ENCODE data around the gene THOC7.

THOC7 gene

GRCh38 chr3:63878394-63879060, 14.9 kb upstream of the THOC7 start:
- no peak for DNase-seq (ENCODE audit: low read depth in 2 of 2)

GRCh38 chr3:63877737-63878393, 14.3 kb upstream of the THOC7 start:
- DNase-seq (ENCODE audit: low read depth in 2 of 2) = no peak

GRCh38 chr3:63876260-63876659, 12.7 kb upstream of the THOC7 start:
- DNase-seq (ENCODE audit: low read depth in 2 of 2) = no peak

- no peak for DNase-seq (ENCODE audit: low read depth in 2 of 2)
Measured at GRCh38 chr3:63875510-63875909, 11.9 kb upstream of the THOC7 start.

- DNase-seq (ENCODE audit: low read depth in 2 of 2) = no peak
Measured at GRCh38 chr3:63874769-63875168, 11.2 kb upstream of the THOC7 start.

- no peak for DNase-seq (ENCODE audit: low read depth in 2 of 2)
Measured at GRCh38 chr3:63872135-63872924, 8.7 kb upstream of the THOC7 start.

- DNase-seq (ENCODE audit: low read depth in 2 of 2) = no peak
Measured at GRCh38 chr3:63870615-63871005, 7.0 kb upstream of the THOC7 start.

GRCh38 chr3:63869940-63870614, 6.5 kb upstream of the THOC7 start:
- no peak for DNase-seq (ENCODE audit: low read depth in 2 of 2)

- DNase-seq (ENCODE audit: low read depth in 2 of 2) = no peak
Measured at GRCh38 chr3:63867225-63867624, 3.6 kb upstream of the THOC7 start.

- DNase-seq (ENCODE audit: low read depth in 2 of 2) = no peak
Measured at GRCh38 chr3:63864965-63865327, 1.3 kb upstream of the THOC7 start.

- DNase-seq (ENCODE audit: low read depth in 2 of 2) = peak; percentile 13 to 23
Measured at GRCh38 chr3:63864008-63864964, 681 bp upstream of the THOC7 start.

GRCh38 chr3:63862804-63863149, 828 bp downstream of the THOC7 start:
- DNase-seq (ENCODE audit: low read depth in 2 of 2) = no peak

GRCh38 chr3:63861306-63861705, 2.3 kb downstream of the THOC7 start:
- no peak for DNase-seq (ENCODE audit: low read depth in 2 of 2)

GRCh38 chr3:63860776-63861175, 2.8 kb downstream of the THOC7 start:
- DNase-seq (ENCODE audit: low read depth in 2 of 2) = no peak

- DNase-seq (ENCODE audit: low read depth in 2 of 2) = no peak
Measured at GRCh38 chr3:63857311-63857710, 6.3 kb downstream of the THOC7 start.

- no peak for DNase-seq (ENCODE audit: low read depth in 2 of 2)
Measured at GRCh38 chr3:63855333-63855940, 8.2 kb downstream of the THOC7 start.

GRCh38 chr3:63853106-63853505, 10.5 kb downstream of the THOC7 start:
- no peak for DNase-seq (ENCODE audit: low read depth in 2 of 2)

GRCh38 chr3:63851287-63851686, 12.3 kb downstream of the THOC7 start:
- no peak for DNase-seq (ENCODE audit: low read depth in 2 of 2)

- no peak for DNase-seq (ENCODE audit: low read depth in 2 of 2)
Measured at GRCh38 chr3:63849175-63849574, 14.4 kb downstream of the THOC7 start.

GRCh38 chr3:63847718-63848450, 15.7 kb downstream of the THOC7 start:
- DNase-seq (ENCODE audit: low read depth in 2 of 2) = no peak

Measured in activated CD8-positive, alpha-beta memory T cell treated with anti-CD3 and anti-CD28 coated beads for 4 hours (primary cell).